A673 (cell line): ENCODE results near the gene MAPKAPK2.

Source experiments
- CTCF ChIP-seq: fragments of 300-800, 200-600 bp; sonication (generic); conservative IDR thresholded peaks from 2 replicates; pipeline ENCODE4 v1.5.1; 2017; ENCODE audit warnings: low read depth, mild to moderate bottlenecking, antibody characterized with exemption, low read length, moderate library complexity, mixed read lengths
- EZH2 ChIP-seq: fragments of 200-600 bp; sonication (generic); IDR thresholded peaks from 2 replicates; pipeline ENCODE4 v1.6.1; 2017; ENCODE audit warnings: borderline replicate concordance, low read depth, mild to moderate bottlenecking, mixed read lengths, antibody characterized with exemption, low read length; ENCODE audit not compliant: poor library complexity, severe bottlenecking

DNA sequence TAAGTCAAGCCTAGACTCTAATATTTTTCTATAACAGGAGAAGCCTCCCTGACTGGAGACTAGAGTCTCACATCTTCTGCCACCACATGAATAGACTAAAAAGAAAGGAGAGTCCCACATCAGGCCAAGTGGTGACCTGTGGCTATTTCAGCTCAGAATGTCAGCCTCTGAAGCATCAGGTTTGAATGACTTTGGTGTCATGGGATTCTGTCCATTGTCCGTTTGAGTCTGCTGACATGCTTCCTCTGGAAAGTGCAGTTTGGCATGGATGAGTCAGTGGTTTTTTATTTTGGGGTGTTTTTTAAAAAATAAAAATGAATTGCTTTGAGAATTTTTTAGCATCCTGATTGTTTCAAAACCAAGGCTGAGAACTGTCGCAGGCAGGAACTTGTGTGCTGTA is 29.9 kb upstream of the MAPKAPK2 start:
- TF ChIP-seq CTCF, result no peak
- no peak for TF ChIP-seq EZH2
